ENCODE data around the gene DNASE1L2.
"Not testable (repeated sequence)": the region's sequence is repeated elsewhere in the genome, so short reads cannot be mapped to it uniquely, and the experiment has no call there.

DNASE1L2 gene

DNA sequence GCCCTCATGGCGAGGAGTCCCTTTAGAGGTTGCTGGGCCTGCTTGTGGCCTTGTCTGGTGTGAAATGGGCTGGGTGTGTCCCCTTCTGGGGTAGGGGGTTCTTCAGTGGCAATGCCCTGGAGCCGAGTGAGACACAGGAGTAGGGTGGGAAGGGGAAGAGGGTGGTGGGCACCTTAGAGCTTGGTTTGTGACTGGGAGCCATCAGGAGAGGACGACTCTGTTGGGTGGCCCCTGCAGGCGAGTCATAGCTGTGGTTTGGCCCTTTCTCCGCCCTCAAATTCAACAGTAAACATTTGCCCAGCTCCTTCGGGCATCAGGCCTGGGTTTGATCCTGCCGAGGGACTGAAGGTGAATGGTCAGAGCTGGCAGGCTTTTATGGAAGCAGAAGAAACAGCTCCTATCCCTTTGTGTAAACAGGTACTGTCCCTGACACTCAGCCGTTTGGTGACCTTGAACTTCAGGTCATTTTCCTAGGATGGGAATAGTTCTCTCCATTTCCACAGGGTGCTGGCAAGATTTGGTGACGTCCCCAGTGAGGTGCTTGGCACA is 9.9 kb upstream of the DNASE1L2 start:
- no peak for ATAC-seq

DNA sequence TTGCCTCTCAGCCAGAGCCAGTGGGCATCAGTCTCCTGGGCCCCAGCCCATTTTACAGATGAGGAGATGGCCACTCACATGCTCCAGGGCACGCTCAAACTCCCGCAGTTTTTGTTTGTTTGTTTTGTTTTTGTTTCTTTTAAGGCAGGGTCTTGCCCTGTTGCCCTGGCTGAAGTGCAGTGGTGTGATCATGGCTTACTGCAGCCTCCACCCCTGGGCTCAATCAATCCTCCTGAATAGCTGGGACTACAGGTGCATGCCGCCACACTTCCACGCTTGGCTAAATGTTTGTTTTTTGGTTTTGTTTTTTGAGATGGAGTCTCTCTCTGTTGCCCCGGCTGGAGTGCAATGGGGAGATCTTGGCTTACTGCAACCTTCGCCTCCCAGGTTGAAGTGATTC is 9.3 kb upstream of the DNASE1L2 start:
- ATAC-seq = no peak

DNA sequence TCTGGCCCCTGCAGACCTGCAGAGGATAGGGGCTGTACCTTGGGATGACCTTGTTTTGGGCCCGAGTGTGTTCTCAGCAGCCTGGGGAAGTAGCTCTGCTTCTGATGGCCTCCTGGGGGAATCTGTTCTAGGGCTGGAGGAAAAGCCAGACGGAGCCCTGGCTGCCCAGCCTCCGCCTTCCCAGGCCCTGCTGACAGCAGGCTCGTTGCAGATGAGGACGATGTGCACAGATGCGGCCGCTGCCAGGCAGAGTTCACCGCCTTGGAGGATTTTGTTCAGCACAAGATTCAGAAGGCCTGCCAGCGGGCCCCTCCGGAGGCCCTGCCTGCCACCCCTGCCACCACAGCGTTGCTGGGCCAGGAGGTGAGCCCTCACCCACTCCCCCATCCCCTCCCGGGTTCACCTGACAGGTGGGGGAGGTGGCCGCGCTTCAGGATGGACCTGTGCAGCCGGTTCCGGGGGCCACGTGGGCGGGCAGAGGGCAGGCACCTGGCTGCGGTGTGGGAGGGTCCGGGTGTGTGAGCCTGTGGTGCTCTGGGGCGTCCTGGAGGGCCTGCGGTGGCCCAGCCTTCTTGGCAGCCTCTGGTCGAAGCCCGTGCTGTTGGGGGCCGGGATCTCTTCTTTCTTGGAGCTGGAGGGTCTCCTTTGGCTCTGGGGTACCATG is 8.0 kb upstream of the DNASE1L2 start:
- ATAC-seq = no peak

DNA sequence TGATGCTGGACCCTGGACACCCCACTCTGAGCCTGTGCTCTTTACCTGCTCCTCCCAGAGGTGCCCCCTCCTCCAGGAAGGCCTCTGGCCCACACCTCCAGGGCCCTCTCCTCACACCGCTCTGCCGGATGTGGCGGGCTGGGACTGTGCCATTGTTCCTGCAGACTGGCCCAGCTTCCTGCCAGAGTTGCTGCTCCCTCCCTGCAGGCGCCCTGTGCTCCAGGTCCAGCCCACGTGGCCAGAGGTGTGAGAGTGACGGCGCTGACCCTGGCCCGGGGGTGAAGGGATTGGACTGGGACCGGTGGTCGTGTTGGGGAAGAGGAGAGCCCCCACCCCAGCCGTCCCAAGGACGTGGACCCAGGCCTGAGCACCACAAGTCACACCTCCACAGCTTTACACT is 7.2 kb upstream of the DNASE1L2 start:
- ATAC-seq = no peak

DNA sequence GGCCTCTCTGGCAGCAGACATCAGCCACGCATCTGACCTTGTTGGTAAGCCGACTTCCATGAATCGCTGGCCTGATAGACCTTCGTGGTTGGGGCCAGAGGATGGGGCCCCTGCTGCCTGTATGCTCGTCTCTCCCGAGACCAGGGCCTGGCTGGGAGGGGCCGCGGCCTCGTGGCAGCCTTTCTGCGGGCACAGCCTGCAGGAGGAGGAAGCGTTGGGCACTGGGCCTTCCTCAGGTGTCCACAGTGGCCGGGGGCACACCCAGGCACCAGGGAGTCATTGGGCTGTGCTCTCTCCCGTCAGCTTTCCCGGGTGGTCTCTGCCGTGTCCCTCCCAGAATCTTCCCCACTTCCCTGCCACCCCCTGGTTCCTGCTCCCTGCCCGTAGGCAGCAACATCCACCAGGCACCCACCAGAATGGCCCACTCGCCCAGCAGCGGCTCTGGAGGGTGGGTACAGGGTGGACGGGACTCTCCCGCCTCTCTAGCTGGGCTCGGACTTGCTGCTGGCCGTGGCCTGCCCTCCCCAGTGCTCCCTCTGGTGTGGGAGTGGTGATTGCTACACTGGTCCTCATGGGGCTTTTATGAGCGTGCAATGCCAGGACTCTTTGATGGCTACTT is 6.5 kb upstream of the DNASE1L2 start:
- ATAC-seq = no peak

DNA sequence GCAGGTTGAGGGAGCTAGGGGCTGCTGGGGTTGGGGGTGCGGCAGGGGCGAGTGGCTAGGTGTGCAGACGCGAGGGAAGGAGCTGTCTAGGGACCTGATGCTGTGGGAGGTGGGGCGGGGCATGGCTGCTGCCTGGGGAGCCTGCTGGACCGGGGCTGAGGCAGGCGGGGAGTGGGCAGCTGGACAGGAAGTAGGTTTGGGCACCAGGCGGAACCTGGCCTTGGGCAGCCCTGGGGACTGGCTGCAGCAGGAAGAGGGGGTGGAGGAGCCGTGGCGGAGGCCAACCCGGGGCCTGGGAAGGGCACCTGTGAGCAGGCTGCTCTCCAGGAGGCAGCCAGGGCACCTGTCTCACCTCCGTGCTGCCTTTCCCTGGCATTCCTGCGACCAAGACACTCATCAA is 5.9 kb upstream of the DNASE1L2 start:
- no peak for ATAC-seq

DNA sequence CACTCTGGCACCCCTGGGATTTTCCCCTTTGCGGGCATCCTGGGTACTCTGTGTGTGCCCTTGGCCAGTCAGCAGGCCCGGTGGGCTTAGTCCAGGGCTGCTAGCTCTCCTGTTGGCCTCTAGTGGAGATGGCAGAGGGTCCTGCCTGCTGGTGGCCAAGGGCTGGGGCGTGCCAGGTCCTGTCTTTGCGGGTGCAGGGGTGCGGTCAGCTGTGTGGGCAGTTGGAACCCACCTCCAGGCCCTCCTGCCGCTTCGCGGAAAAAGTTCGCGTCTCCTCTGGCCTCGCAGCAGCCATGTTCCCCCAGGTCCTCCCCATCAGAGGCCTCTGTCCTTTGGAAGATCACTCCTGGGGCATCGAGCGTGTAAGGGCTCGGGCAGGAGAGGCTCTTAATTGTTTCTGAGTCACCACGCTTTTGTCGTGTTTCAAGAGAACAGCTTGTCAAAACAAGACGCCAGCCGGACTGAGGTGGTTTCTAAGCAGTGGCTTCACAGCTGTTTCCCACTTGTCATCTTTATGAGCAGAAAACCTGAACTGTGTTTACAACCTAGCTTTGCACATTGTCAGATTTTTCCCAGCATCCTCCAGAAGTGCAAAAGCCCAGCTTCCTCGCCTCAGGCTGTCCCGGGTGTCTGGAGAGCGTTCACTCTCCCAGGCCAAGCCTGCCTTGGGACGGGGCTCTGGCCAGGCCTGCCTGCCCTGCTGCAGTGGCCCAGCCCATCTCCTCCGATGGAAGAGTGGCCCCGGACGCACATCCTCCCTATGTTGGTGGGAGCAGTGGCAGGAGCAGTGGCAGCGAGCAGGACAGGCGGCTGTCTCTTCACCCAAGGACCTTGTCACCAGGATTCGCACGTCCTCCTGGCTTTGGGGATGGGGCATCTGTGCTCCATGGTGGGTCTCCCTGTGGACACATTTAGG is 5.0 kb upstream of the DNASE1L2 start:
- no peak for ATAC-seq

DNA sequence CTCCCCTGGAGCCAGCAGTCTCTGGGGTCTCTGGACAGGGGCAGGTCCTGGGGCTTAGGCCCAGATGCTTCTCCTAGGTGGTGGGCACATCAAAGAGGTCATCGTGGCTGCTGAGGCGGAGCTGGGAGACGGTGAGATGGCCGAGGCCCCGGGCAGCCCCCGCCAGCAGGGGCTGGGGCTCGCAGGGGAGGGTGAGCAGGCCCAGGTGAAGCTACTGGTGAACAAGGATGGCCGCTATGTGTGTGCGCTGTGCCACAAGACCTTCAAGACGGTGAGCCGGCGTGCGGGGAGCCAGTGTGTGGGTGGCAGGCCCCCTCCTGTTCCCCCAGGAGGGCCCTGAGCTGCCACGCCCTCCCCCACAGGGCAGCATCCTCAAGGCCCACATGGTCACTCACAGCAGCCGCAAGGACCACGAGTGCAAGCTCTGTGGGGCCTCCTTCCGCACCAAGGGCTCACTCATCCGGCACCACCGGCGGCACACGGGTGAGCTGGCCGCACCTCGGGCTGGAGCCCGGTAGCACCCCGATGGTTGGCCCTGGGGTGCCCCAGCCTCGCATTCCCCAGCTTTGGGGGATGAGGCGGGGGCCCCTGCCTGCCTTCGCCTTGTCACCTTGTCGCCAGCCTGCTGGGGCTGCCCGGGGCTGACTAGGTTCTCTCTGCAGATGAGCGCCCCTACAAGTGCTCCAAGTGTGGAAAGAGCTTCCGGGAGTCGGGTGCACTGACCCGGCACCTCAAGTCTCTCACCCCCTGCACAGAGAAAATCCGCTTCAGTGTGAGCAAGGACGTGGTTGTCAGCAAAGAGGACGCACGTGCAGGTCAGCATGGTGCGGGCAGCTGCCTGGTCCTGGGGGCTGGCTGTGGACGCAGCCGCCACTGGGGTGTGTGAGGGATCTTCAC is 3.9 kb upstream of the DNASE1L2 start:
- no peak for ATAC-seq

DNA sequence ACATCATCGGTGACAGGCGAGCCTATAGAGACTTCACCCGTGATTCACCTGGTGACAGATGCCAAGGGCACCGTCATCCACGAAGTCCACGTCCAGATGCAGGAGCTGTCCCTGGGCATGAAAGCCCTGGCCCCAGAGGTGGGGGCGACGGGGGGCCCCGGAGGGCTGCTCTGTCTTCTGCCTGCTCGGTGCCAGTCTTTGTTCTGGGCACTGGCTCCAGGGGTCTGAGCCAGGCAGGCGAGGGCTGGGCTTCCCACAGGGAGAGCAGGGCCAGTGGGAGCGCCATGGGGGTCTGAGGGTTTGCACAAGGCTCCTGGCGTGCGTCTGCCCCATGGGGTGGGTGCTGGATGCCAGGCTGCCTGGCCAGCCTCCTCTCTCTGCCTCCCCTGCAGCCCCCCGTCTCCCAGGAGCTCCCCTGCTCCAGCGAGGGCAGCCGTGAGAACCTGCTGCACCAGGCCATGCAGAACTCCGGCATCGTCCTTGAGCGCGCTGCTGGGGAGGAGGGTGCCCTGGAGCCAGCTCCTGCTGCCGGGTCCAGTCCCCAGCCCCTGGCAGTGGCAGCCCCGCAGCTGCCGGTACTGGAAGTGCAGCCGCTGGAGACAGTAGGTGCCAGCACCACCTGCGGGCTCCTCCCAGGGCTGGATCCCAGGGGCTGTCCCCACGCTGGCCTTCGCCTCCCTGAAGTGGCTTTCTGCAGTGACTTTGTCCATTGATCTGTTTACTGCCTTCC is 3.0 kb upstream of the DNASE1L2 start:
- no peak for ATAC-seq

DNA sequence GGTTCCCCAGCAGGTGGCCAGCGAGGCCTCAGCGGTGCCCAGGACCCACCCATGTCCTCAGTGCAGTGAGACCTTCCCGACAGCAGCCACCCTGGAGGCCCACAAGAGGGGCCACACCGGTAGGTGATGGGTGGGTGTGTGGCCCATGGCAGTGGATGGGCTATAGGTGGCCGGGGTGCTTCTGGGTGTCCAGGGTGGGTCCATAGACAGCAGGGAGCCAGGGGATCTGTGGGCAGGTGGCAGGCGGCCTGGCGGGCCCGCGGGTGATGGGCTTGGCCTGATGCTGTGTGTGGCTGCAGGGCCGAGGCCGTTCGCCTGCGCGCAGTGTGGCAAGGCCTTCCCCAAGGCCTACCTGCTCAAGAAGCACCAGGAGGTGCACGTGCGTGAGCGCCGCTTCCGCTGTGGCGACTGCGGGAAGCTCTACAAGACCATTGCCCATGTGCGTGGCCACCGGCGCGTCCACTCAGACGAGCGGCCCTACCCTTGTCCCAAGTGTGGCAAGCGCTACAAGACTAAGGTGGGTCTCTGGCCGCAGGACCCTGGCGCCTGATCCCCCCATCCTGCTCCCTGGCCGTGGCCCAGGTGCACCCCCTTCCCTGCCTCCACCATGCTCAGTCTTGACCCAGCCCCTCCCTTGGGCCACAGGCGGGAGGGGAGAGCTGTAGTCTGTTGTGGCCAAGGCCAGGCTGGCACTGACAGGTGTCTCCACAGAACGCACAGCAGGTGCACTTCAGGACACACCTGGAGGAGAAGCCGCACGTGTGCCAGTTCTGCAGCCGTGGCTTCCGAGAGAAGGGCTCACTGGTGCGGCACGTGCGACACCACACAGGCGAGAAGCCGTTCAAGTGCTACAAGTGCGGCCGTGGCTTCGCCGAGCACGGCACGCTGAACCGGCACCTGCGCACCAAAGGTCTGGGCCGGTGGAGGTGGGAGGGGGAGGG is 2.1 kb upstream of the DNASE1L2 start:
- no peak for ATAC-seq

DNA sequence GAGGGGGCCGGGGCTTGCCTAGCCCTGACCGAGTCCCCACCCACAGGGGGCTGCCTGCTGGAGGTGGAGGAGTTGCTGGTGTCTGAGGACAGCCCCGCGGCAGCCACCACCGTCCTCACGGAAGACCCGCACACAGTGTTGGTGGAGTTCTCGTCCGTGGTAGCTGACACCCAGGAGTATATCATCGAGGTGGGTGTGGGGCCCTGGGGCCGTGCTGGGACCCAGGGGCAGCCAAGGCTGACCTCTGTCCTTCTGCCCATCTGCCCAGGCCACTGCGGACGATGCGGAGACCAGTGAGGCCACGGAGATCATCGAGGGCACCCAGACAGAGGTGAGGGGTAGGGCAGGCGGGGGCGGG is 1.5 kb upstream of the DNASE1L2 start:
- no peak for ATAC-seq

DNA sequence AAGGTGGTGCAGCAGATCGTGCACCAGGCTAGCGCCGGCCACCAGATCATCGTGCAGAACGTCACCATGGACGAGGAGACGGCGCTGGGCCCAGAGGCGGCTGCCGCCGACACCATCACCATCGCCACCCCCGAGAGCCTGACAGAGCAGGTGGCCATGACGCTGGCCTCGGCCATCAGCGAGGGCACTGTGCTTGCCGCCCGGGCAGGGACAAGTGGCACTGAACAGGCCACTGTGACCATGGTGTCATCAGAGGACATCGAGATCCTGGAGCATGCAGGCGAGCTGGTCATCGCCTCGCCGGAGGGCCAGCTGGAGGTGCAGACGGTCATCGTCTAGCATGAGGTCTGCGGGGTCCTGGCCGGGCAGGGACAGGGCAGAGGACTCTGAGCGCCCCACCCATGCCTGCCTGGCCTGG is 1.0 kb upstream of the DNASE1L2 start:
- no peak for ATAC-seq

DNA sequence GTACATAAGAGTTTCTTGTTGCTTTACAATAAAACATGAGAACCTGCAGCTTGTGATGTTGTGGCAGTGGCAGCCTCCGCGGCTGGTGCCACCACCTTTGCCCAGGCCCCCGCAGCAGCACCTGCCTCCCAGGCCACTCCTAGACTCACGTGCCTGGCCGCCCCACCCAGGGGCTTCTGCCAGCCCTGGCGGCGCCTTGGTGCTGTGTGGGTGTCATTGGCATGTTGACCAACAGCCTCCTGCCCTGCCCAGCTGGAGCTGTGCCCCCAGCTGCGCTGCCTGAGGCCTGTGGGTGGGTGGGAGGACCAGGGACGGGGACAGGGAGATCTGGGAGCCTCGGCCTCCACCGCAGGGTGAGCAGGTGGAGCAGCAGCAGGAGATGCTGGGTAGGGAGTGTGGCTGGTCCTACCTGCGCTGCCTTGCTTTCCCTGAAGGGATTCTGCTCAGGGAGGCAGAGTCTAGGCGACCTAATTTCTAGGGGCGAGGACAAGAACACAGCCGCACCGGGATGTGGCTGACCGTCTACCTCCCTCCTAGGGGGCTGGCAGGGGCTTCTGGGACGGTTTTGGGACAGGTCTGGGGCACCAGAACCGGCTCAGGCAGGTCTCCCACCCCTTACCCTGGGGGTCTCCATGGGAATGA is 428 bp upstream of the DNASE1L2 start:
- ATAC-seq = no peak

DNA sequence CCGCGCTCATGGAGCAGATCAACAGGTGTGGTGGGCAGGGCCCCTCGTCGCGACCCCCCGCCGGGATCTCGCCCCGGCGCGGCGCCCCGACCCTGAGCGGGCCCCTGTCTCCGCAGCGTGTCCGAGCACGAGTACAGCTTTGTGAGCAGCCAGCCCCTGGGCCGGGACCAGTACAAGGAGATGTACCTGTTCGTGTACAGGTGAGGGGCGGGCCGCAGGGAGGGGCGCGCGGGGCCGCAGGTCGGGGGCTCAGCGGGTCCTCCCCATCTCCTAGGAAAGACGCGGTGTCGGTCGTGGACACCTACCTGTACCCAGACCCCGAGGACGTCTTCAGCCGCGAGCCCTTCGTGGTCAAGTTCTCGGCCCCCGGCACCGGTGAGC is 848 bp downstream of the DNASE1L2 start:
- ATAC-seq = no peak

DNA sequence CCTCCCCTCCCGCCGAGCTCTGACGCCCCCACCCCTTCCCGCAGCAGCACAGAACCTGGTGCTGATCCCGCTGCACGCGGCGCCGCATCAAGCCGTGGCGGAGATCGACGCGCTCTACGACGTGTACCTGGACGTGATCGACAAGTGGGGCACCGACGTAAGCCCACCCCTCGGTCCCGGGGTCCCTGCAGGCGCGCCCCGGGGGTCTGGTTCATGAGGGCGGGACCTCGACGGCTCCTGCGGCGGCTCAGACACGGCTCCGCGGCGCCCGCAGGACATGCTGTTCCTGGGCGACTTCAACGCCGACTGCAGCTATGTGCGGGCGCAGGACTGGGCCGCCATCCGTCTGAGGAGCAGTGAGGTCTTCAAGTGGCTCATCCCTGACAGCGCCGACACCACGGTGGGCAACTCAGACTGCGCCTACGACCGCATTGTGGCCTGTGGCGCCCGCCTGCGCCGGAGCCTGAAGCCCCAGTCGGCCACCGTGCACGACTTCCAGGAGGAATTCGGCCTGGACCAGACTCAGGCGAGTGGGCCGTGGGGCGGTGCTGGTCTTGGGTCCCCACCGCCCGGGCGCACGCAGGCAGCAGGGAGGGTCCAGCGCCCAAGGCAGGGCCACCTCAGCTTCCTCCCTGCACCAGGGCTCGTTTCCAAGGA is 1.4 kb downstream of the DNASE1L2 start:
- no peak for ATAC-seq

DNA sequence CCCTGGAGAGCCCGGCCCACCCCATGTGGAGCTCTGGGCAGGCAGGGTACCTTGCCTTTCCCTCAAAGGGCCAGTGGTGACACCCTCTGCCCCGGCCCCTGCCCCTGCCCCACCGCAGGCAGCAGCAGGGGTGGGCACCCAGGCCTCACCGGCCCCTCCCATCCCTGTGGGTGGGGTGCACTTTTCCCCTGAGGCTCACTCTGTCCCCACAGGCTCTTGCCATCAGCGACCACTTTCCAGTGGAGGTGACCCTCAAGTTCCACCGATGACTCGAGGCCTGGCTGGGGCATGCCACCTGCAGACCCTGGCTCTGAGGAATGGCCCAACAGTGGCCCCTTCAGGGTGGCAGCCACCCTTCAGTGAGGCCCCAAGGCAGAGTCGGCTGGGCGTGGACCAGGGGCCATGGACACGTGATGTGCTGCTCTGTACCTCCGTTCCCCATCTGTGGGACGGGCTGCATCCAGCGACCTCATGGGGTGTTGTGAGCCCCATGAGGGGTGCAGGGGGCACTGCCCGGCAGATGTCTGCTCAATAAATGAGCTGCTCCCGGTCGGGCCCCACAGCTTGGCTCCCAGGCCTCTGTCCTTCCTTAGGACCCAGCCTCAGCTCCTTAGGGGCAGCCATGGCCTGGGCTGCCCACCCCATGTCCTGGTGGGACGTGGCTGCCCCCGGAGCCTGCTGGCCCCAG is 2.0 kb downstream of the DNASE1L2 start:
- ATAC-seq = no peak

DNA sequence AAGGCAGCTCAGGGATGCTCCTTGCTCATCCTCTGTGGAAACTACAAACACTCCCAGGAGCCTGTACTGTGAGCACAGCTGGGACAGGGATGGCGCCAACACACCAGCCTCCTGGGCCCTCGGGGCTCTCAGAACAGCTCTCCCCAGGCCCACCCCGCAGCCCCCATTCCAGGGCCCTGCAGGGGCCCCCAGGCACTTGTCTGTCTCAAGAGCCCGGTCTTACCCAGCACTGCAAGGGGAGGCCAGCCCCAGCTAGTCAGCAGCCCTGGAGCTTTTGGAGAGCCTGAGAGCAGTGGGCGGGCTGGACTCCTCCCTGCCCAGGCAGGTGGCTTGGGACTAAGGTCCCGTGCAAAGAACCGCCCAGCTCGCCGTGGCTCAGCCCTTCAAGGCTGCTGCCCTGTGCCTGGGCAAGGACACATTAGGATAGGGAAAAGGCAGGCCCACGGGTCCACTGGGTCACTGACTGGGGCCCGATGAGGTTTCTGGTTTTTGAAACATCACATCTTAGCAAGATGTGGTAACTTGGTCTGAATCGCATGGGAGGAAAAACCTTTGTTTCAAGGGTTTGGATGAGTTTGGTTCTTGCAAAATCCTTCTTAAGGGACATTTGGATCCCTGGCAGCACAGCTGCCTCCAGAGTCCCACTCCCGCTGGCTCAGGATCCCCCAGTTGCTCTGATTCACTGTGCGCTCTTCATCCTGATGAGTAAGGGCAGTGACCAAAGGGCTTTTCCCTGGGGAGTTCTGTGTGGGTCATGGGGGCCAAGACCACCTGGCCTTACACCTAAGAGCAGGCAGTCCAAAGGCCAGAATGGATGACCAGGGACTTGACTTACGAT is 2.8 kb downstream of the DNASE1L2 start:
- no peak for ATAC-seq

DNA sequence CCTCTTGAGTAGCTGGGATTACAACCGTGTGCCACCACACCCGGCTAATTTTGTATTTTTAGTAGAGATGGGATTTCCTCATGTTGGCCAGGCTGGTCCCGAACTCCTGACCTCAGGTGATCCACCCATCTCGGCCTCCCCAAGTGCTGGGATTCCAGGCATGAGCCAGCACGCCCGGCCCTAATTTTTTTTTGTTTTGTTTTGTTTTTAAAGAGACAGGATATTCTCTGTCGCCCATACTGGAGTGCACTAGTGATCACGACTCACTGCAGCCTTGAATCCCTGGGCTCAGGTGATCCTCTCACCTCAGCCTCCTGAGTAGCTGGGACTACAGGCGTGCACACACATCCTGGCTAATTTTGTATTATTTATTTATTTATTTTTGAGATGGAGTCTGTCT is 4.1 kb downstream of the DNASE1L2 start:
- not testable (repeated sequence) for ATAC-seq

All from activated CD4-positive, CD25-positive, alpha-beta regulatory T cell treated with anti-CD3 and anti-CD28 coated beads, Interleukin-2, amount 50 U/mL, for 24 hours (primary cell).